K562 (cell line): ENCODE results near the gene ATXN10. TPM values are rescaled to one million over a fixed set of nuclear protein-coding genes. Genes with fewer than 3 reads are reported as not detected.

ENCODE experiments used
- ADNP ChIP-seq: fragments of 200-800 bp; sonication (Bioruptor generic); IDR thresholded peaks from 2 replicates; pipeline ENCODE4 v1.6.1; 2016; ENCODE audit warnings: missing genetic modification characterization, missing compliant biosample characterization
- E2F6 ChIP-seq, 2 experiments: IDR thresholded peaks; 2 replicates each; pipeline ENCODE4 v1.6.1; 2011; ENCODE audit warnings: borderline replicate concordance in 1 of 2, control low read depth in 1 of 2, low read depth in 1 of 2, low read length in 1 of 2, mild to moderate bottlenecking in 1 of 2, mixed read lengths in 1 of 2, moderate library complexity in 1 of 2; ENCODE audit not compliant: insufficient read depth in 1 of 2, insufficient read length in 1 of 2, poor library complexity in 1 of 2, severe bottlenecking in 1 of 2; ENCODE audit errors: extremely low read depth in 1 of 2
- KDM1A ChIP-seq, 2 experiments: fragments of 450-650 bp; IDR thresholded peaks; 2 replicates each; pipeline ENCODE4 v1.6.1; 2016; ENCODE audit warnings: mild to moderate bottlenecking in 2 of 2
- RAD51 ChIP-seq: fragments of 450-650 bp; IDR thresholded peaks from 2 replicates; pipeline ENCODE4 v1.7.1; 2016; ENCODE audit warnings: low read depth, mild to moderate bottlenecking, borderline replicate concordance
- SAP30 ChIP-seq: fragments of 200-600 bp; sonication (generic); IDR thresholded peaks from 2 replicates; pipeline ENCODE4 v1.6.1; 2012; ENCODE audit warnings: borderline replicate concordance, low read depth, mild to moderate bottlenecking, moderate library complexity, low read length, control low read depth, inconsistent platforms; ENCODE audit not compliant: insufficient read depth, poor library complexity, severe bottlenecking
- ZNF511 ChIP-seq: sonication (generic); formaldehyde crosslinking; IDR thresholded peaks from 2 replicates; pipeline ENCODE4 v1.8.0; 2022; ENCODE audit warnings: mild to moderate bottlenecking, missing genetic modification reagents
- ZNF518B ChIP-seq: fragments of 250-450 bp; sonication (Bioruptor Pico); IDR thresholded peaks from 2 replicates; pipeline ENCODE4 v1.5.0; 2021; ENCODE audit warnings: mild to moderate bottlenecking, moderate library complexity
- polyA plus RNA-seq, 8 experiments: library from polyadenylated mRNA; depleted of rRNA in 4 of 8; stranded (reverse) in 5 of 8; unstranded in 3 of 8; fragments of >200 nt; fragmentation: Nextera tagmentation in 2 of 8; fragmentation: Illumina TruSeq in 1 of 8; extraction: Ambion mirVana in 2 of 8; extraction: Trizol in 1 of 8; gene quantifications; 2 replicates each; pipeline versions ENCODE4 v1.2.1 to v1.2.3, GENCODE V29; 2011 to 2014; ENCODE audit warnings: inconsistent platforms in 1 of 8, missing spikeins in 1 of 8
- total RNA-seq, 7 experiments: library from RNA; depleted of rRNA in 6 of 7; stranded (reverse); fragments of >200 nt in 6 of 7; fragmentation: Illumina TruSeq in 2 of 7; extraction: Trizol in 2 of 7; gene quantifications; 2 replicates each; pipeline versions ENCODE4 v1.2.1 to v1.2.3, GENCODE V29; 2011 to 2021; ENCODE audit warnings: low replicate concordance in 1 of 7

ATXN10 gene
- total and polyA plus RNA-seq, 9 of the 15 experiments (the other 6 are each of a cell fraction or from before 2014, with no cell fraction given), result 11.5 to 190 (median 33.6) TPM

DNA sequence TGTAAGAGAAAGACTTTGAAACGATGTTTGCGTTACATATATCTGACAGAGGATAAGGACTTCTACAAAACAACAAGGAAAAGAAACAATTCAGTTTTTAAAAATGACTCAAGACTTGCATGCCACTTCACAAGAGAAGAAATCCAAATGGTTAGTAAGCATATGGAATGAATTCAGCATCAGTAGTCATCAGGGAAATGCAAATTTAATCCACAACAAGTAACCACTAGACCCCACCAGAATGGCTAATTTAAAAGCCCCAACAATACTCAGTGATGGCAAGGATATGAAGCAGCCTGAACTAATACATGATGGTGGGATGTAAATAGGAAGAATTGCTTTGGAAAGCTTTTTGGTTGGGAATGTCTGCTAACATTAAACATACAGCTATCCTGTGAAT lies 142.6 kb downstream of the ATXN10 start (continued):
- no peak for TF ChIP-seq SAP30
- no peak for TF ChIP-seq ZNF511
- TF ChIP-seq ADNP (tag), result no peak
- TF ChIP-seq E2F6 (IDR thresholded peaks at IDR 0.05; ENCODE audit: borderline replicate concordance in 1 of 2, extremely low read depth in 1 of 2, insufficient read depth in 1 of 2, insufficient read length in 1 of 2, low read depth in 1 of 2, low read length in 1 of 2, poor library complexity in 1 of 2, severe bottlenecking in 1 of 2), result no peak
- no peak for TF ChIP-seq ZNF518B (CRISPR knock-in tag)
- no peak for TF ChIP-seq KDM1A (IDR thresholded peaks at IDR 0.05)
- TF ChIP-seq RAD51, result no peak
